CD4-positive, alpha-beta T cell treated with Interferon gamma for 1 hour (primary cell): ENCODE results near the gene ZNF830.
"Not testable (repeated sequence)": the region's sequence is repeated elsewhere in the genome, so short reads cannot be mapped to it uniquely, and the experiment has no call there.

Source experiments
- DNase-seq: peaks from one replicate; pipeline ENCODE4 v3.0.0-alpha.2; 2020

ZNF830 gene

DNA sequence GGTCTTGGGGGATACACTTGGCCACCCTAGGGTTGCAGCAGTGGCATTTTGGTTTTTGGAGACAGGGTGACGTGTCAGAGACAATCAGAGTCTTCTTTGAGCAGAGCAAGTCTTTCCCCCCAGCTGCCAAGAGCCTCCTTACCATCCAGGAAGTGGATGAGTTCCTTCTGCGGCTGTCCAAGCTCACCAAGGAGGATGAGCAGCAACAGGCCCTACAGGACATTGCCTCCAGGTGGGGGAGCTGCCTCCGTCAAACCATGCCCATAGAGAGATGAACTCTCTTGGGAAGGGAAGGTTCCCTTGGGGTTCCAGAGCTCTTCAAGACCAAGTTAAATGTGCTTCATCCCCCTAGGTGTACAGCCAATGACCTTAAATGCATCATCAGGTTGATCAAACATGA is 30.3 kb downstream of the ZNF830 start:
- DNase-seq = no peak

GRCh38 chr17:34993031-34993430 is 31.7 kb downstream of the ZNF830 start:
- DNase-seq = no peak

DNA sequence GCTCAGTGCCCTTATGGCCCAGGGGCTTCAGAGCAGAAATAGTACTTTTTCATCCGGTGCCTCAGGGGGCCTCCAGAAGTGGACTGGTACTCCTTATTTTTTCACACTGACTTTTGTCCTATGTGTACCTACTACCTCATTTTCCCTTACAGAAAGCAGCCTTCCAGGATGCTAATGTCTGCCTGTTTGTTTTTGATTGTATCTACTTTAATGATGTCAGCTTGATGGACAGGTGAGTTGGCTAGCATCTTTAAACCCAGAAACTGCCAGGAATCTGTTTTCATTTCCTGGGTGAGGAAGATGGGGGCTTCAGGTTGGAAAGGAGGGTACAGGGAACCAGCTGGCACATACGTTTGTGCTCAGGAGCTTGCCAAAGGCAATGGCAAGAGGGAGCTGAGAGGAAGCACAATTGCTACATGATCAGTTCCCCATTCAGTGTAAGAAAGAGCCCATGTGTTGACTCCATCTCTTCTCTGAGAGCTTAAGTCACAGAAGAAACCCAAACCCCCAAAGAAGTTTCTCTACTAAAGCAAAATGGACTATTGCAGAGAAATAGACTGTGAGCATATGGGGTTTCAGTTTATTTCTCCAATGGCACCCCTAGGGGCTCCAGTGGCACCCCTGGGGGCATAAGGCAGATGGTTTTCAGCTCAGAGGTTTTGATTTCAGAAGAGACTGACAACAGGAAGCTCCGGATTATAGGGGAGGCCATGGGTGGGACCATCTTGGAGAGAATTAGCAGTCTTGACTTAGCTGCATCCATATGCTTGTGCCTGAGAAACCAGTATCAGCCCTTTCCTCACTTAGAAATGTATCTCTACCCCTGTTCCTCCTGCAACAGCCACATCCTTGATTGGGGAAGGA is 35.3 kb downstream of the ZNF830 start:
- no peak for DNase-seq

- DNase-seq = no peak
Observed at GRCh38 chr17:34997355-34997862, 36.1 kb downstream of the ZNF830 start.

- DNase-seq = peak; percentile 78
Observed at GRCh38 chr17:34998205-34998604, 36.9 kb downstream of the ZNF830 start.

- DNase-seq = no peak
Observed at GRCh38 chr17:34999456-34999855, 38.1 kb downstream of the ZNF830 start.

GRCh38 chr17:35000965-35001364 is 39.6 kb downstream of the ZNF830 start:
- DNase-seq = not testable (repeated sequence)

DNA sequence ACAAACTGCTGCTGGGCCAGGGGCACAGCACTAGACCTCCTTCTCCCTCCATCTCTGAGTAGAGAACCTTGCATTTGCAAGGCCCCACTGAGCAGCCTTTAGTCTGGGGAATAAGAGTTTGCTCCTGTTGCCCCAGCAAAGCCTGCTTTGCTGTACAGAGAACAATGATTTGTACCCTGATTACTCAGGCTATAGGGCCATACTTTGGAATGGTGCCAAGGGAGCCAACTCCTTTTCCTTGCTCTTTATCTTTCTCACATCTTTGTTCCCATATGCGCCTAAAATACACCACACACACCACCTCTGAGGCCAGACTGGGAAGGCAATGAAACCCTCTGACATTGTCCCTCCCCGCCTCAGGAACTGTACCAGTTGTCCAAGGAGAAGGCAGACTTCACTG is 40.2 kb downstream of the ZNF830 start:
- DNase-seq = no peak

DNA sequence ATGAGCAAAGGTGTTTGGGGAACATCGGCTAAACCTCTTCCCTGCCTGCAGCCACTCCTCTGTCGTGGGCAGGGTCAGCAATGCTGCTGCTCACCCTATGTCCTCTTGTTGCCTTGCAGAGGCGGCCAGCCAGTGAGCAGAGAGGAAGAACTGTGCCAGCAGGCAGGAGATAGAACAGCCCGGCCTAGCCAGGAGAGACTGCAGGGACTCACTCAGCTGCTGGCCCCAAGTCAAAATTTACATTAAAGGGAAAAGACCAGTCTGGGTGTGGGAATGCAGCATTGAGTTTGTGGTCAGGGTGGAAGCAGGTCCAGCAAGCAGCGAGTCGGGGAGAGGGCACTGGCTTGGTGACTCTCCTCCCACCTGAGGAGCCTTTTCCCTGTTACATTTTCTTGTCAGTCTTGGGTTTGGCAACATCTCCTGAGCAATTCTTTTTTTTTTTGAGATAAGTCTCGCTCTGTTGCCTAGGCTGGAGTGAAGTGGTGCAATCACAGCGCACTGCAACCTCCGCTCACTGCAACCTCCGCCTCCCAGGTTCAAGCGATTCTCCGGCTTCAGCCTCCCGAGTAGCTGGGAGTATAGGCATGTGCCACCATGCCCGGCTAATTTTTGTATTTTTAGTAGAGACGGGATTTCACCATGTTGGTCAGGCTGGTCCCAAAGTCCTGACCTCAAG is 41.7 kb downstream of the ZNF830 start:
- no peak for DNase-seq

GRCh38 chr17:35003778-35004177 is 42.4 kb downstream of the ZNF830 start:
- DNase-seq = no peak

GRCh38 chr17:35006345-35006744 is 45.0 kb downstream of the ZNF830 start:
- DNase-seq = no peak

DNA sequence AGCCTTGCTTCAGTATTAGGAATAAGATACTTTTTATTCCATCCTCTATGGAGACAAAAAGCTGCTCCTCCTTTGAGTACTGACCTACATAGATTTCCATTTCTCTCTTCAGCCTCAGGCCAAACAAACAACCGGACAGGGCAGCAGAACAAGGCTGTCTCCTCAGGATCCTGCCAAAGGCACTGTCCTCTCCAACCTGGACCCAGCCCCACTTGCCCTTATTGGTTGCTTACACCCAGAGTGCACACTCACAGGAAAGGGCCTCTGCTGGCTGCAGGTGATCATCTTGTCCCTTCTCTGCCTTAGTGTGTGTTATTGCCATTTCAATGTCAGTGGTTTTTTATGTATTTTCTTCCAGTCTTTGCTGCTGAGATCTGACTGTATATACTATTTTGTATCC is 45.6 kb downstream of the ZNF830 start:
- no peak for DNase-seq

- no peak for DNase-seq
Observed at GRCh38 chr17:35010093-35010492, 48.8 kb downstream of the ZNF830 start.

GRCh38 chr17:35011671-35012216 is 50.4 kb downstream of the ZNF830 start:
- no peak for DNase-seq
